Stimulated activated memory B cell treated with anti-CD40 and anti-IgM and Interleukin-4, amounts not matched to agents 10 μg/mL and 1 μg/mL and 100 μg/mL, for 72 hours (primary cell): ENCODE measurements around the gene SVIL.

Source experiments
- ATAC-seq: fragments of 150-1000 bp; cut with Tn5 transposase; 2 replicates; pipeline ENCODE4 v1.10.0; 2021
- H3K27ac Mint-ChIP-seq: one replicate; pipeline ENCODE4 v1.8.0; 2022; ENCODE audit warnings: mild to moderate bottlenecking, mixed read lengths
- H3K27me3 Mint-ChIP-seq: one replicate; pipeline ENCODE4 v1.8.0; 2022; ENCODE audit warnings: mixed read lengths
- H3K36me3 Mint-ChIP-seq: one replicate; pipeline ENCODE4 v1.8.0; 2022; ENCODE audit warnings: mixed read lengths
- H3K4me1 Mint-ChIP-seq: one replicate; pipeline ENCODE4 v1.8.0; 2022; ENCODE audit warnings: mixed read lengths
- H3K4me3 Mint-ChIP-seq: one replicate; pipeline ENCODE4 v1.8.0; 2022; ENCODE audit warnings: mild to moderate bottlenecking, moderate library complexity, mixed read lengths
- H3K9me3 Mint-ChIP-seq: one replicate; pipeline ENCODE4 v1.8.0; 2022; ENCODE audit warnings: mixed read lengths

The SVIL gene, protein sequence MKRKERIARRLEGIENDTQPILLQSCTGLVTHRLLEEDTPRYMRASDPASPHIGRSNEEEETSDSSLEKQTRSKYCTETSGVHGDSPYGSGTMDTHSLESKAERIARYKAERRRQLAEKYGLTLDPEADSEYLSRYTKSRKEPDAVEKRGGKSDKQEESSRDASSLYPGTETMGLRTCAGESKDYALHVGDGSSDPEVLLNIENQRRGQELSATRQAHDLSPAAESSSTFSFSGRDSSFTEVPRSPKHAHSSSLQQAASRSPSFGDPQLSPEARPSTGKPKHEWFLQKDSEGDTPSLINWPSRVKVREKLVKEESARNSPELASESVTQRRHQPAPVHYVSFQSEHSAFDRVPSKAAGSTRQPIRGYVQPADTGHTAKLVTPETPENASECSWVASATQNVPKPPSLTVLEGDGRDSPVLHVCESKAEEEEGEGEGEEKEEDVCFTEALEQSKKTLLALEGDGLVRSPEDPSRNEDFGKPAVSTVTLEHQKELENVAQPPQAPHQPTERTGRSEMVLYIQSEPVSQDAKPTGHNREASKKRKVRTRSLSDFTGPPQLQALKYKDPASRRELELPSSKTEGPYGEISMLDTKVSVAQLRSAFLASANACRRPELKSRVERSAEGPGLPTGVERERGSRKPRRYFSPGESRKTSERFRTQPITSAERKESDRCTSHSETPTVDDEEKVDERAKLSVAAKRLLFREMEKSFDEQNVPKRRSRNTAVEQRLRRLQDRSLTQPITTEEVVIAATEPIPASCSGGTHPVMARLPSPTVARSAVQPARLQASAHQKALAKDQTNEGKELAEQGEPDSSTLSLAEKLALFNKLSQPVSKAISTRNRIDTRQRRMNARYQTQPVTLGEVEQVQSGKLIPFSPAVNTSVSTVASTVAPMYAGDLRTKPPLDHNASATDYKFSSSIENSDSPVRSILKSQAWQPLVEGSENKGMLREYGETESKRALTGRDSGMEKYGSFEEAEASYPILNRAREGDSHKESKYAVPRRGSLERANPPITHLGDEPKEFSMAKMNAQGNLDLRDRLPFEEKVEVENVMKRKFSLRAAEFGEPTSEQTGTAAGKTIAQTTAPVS (N-terminal part only)

DNA sequence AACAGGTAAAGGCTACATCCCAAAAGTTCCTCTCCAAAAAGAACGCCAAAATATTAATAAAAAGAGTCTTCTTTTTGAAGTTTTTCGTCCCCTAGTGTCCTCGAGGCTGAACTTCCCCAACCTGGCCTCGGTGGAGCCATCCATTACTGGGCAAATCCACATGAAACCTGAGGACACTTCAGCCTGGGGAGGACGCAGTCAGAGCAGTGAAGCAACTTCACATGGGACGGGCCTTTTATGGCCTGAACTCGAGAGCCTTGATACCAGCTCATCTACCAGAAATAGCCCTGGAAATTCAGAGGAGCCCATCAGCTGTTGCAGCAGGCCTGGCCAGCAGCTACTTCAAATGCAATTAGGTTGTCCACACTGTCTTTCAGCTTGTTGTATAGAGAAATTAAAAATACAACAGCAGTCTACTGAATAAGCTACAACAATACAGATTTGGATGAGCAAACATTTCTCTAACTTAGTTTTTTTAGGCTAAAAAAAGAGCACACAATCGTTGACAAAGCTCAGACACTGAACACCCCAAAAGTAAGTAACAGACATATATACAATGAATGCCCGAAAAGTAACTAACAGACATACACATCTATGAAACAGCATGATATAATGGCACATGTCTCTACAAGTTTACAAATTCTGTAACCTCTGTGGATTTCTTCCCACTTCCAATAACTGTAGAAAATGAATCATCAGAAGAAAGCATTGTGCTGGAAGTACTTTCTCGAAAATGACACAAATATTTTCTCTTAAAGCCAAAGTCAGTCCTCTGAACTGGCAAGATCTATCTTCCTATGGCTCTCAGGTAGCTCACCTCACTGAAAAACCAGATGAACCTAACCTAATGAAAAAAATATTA is at the start of gene SVIL:
Gene SVIL, minus strand, starts transcription at position 208 of the 862 bp plus-strand sequence. CDS start 79,913 bp downstream, outside the sequence.
- Mint-ChIP-seq H3K27me3 (no peaks in the 10 kb centered on the region), H3K27ac (no peak within 1 kb of the TSS), H3K9me3 (no peaks in the 10 kb centered on the region), H3K4me3 (no peak within 1 kb of the TSS), H3K4me1 (peaks cover 18% of the 10 kb centered on the region), H3K36me3 (no peaks in the 10 kb centered on the region)
- ATAC-seq, result no peak

DNA sequence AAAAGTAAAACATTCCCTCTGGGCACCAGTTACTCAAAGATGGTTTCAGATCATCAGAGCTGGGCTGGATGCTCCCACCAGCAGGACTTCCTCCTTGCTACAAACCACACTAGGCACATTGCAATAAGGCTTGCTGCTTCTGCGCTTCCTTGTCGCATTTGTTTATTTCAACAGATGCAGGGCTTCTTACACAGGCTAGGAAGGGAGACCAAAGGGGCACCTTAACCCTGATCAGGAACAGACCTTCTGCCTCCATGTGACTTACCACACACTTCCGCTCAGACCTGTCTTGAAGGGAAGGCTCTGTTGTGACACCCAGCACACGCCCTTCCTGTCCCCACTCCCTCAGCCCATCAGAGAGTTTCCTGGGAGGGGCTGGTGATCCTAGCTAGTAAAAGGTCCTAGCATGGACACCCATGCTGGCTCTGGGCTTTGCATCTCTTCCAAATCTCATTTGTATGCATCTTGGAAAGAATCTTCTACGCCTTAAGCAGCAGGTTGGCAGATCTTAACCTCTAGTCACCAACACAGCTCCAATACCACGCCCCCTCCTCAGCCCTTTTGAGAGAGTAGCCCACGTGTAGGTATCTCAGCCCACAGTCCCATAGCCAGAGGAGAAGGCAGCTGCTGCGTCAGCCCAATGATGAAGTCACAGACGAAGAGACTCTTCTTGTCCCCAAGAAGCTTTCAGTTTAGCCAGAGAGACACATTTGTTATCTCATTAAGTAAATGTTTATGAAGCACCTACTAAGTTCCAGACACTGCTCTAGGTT is 47.1 kb upstream of the SVIL start:
- peak overlapping the region; percentile 12 for H3K27ac Mint-ChIP-seq
- no peaks in the 10 kb centered on the region for H3K27me3 Mint-ChIP-seq
- H3K4me3 Mint-ChIP-seq, result no peak overlapping the region
- peak; percentile 85 for ATAC-seq
- peaks cover 2% of the 10 kb centered on the region for H3K9me3 Mint-ChIP-seq
- H3K36me3 Mint-ChIP-seq, result no peaks in the 10 kb centered on the region
- H3K4me1 Mint-ChIP-seq, result peaks cover 20% of the 10 kb centered on the region

DNA sequence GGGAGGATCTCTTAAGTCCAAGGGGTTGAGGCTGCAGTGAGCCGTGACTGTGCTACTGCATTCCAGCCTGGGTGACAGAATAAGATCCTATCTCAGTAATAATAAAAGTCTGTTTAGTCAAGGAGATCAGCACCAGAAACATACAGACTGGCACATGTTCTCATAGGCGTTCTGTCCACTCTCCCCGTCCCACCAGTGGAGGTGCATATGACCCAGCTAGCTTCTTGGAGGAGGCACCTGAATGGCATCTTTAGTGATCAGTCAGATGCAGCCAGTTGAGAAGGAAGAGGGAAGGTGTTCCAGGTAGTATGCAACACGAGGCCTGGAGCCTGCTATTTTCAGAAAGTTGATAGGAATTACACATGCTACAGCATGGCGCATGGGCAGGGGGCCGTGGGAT is 45.3 kb upstream of the SVIL start:
- peaks cover 20% of the 10 kb centered on the region for H3K4me1 Mint-ChIP-seq
- ATAC-seq, result no peak
- H3K36me3 Mint-ChIP-seq, result no peaks in the 10 kb centered on the region
- no peaks in the 10 kb centered on the region for H3K27me3 Mint-ChIP-seq
- H3K9me3 Mint-ChIP-seq, result peaks cover 10% of the 10 kb centered on the region
- no peak overlapping the region for H3K27ac Mint-ChIP-seq
- no peak overlapping the region for H3K4me3 Mint-ChIP-seq

DNA sequence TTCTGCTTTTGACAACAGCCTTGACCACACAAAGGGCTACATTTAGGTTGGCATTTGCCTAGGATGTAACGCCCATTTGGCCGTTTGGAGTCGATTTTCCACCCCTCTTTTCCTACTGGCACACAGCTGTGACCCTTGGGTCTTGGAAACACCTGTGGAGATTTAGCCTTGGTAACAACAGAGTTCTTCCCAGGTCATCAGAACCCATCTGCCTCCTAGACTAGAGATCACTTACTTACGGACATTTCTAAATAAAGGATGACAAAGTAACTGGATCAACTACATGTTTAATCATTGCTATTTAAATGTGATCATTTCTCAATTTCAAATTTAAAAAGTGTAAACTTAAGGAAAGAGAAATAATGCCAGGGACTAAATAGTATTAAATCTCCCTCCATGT is 42.0 kb upstream of the SVIL start:
- Mint-ChIP-seq H3K36me3 (no peaks in the 10 kb centered on the region), H3K27me3 (no peaks in the 10 kb centered on the region), H3K27ac (no peak overlapping the region), H3K4me1 (peaks cover 14% of the 10 kb centered on the region), H3K4me3 (no peak overlapping the region), H3K9me3 (peaks cover 11% of the 10 kb centered on the region)
- no peak for ATAC-seq

DNA sequence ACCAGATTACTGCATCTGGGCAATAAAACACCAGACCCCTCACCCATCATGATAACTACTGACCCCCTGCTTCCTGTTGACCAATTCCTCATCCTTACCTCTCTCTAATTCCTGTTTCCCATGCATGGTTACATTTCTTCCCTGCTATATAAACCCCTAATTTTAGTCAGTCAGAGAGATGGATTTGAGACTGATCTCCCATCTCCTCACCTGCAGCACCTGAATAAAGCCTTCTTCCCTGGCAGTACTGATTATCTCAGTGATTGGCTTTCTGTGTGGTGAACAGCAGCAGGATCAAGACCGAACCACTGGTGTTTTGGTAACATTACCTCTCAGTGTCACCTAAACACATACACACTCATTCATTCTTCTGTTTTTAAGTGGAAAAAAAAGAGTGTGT is 41.2 kb upstream of the SVIL start:
- no peak for ATAC-seq
- no peaks in the 10 kb centered on the region for H3K36me3 Mint-ChIP-seq
- H3K27me3 Mint-ChIP-seq, result no peaks in the 10 kb centered on the region
- no peak overlapping the region for H3K4me3 Mint-ChIP-seq
- peaks cover 11% of the 10 kb centered on the region for H3K9me3 Mint-ChIP-seq
- no peak overlapping the region for H3K27ac Mint-ChIP-seq
- H3K4me1 Mint-ChIP-seq, result peaks cover 11% of the 10 kb centered on the region

DNA sequence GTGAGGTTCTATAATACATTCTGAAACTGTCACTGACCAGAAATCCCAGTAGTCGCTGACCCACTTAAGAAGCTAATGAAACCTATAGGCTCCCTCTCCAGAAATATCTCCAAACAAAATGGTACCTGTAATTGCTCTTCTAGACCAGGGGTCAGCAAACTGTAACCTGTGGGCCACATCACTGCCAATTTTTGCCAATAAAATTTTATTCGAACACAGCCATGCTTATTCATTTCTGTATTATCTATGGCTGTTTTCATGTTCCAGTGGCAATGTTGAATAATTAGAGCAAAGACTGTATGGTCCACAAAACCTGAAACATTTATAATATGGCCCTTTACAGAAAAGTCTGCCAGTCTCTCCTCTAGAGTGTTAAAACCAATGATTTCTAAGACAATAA is 37.2 kb upstream of the SVIL start:
- peaks cover 11% of the 10 kb centered on the region for H3K9me3 Mint-ChIP-seq

DNA sequence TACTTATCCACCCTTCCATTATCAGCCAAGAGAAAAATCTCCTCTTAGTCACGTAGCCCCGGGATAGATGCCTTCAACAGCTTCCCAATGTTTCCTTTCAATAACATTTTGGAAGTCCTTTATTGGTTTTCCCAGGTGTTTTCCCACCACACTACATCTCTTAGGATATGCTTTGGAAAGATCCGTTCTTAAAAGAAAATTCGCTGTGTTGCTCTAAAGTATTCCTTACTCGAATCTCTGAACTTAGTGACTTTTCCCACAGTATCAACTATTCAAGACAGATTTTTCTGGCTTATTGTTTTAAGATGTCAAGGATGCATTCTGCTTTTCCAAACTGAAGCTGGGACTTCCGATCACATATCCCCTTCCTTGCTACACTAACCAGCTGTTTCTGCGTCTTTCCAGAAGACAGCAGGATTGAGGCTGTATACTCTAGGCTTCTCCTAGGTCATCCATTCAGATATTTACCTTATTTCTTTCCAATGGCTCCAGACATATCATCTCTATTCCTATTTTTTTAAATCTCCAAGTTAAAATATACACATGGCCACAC is 36.5 kb upstream of the SVIL start:
- H3K4me3 Mint-ChIP-seq, result no peak overlapping the region
- H3K4me1 Mint-ChIP-seq, result no peaks in the 10 kb centered on the region

More for the DNA sequence above, 37.2 kb upstream of the SVIL start:
- H3K4me1 Mint-ChIP-seq, result no peaks in the 10 kb centered on the region
- H3K27ac Mint-ChIP-seq, result no peak overlapping the region
- H3K27me3 Mint-ChIP-seq, result no peaks in the 10 kb centered on the region
- ATAC-seq, result no peak
- no peak overlapping the region for H3K4me3 Mint-ChIP-seq
- H3K36me3 Mint-ChIP-seq, result no peaks in the 10 kb centered on the region

DNA sequence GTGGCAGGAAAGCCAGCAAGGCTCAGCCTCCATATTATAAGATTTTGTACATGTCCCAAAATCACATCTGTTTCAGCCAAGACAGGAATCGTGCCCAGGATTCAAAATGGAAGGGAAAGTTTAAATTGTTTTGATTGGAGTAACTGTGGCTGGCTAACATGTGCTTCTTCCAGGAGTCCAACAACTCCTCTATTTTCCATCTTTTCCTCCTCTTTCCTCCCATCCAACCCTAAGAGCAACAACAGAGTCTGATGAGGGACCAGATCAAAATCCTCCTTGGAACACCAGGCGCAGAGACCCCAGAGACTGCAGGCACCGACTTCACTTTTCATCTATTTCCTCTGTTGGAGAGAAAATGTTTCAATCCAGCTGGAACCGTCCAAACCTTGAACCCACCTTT is 36.0 kb upstream of the SVIL start:
- Mint-ChIP-seq H3K4me1 (no peaks in the 10 kb centered on the region), H3K27me3 (no peaks in the 10 kb centered on the region), H3K9me3 (peaks cover 7% of the 10 kb centered on the region), H3K27ac (no peak overlapping the region), H3K4me3 (no peak overlapping the region), H3K36me3 (no peaks in the 10 kb centered on the region)
- no peak for ATAC-seq

More for the DNA sequence above, 36.5 kb upstream of the SVIL start:
- no peak overlapping the region for H3K27ac Mint-ChIP-seq
- H3K9me3 Mint-ChIP-seq, result peaks cover 11% of the 10 kb centered on the region
- no peak for ATAC-seq
- H3K36me3 Mint-ChIP-seq, result no peaks in the 10 kb centered on the region
- no peaks in the 10 kb centered on the region for H3K27me3 Mint-ChIP-seq

DNA sequence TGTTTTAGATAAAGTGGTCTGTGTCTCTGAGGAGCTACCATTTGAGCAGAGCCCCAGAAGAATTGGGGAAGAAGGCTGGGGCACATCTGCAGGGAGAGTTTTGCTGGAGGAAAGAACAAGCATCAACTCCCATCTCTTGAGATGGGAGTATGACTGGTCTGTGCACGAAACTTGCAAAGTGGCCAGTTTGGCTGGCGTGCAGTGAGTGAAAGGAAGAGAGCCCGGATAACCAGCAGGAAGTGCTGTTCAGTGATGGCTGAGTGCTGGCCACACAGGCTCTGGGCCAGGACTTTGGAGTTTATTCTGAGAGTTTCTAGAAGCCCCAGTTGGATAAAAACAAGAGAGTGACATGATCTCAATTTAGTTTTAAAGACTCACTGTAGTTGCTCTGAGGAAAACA is 34.4 kb upstream of the SVIL start:
- H3K9me3 Mint-ChIP-seq, result peaks cover 4% of the 10 kb centered on the region
- H3K27ac Mint-ChIP-seq, result no peak overlapping the region
- ATAC-seq, result no peak
- no peak overlapping the region for H3K4me3 Mint-ChIP-seq
- no peaks in the 10 kb centered on the region for H3K27me3 Mint-ChIP-seq
- no peaks in the 10 kb centered on the region for H3K36me3 Mint-ChIP-seq
- H3K4me1 Mint-ChIP-seq, result no peaks in the 10 kb centered on the region

DNA sequence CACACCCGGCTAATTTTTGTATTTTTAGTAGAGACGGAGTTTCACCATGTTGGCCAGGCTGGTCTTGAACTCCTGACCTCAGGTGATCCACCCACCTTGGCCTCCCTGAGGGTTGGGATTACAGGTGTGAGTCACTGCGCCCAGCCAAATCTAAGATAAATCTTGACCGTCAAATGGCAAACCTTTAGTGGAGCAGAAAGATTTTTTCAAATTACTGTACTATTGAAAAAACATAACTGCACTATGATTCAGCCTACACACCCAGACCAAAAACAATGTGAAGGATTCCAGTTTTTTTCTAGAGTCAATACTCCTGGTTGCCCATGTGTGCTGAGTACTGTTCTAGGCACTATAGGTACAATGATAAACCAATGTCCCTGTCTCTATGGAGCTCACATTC is 33.9 kb upstream of the SVIL start:
- H3K4me3 Mint-ChIP-seq, result no peak overlapping the region
- no peaks in the 10 kb centered on the region for H3K4me1 Mint-ChIP-seq
- ATAC-seq, result no peak
- H3K27me3 Mint-ChIP-seq, result no peaks in the 10 kb centered on the region
- H3K27ac Mint-ChIP-seq, result no peak overlapping the region
- no peaks in the 10 kb centered on the region for H3K36me3 Mint-ChIP-seq
- peaks cover 4% of the 10 kb centered on the region for H3K9me3 Mint-ChIP-seq

DNA sequence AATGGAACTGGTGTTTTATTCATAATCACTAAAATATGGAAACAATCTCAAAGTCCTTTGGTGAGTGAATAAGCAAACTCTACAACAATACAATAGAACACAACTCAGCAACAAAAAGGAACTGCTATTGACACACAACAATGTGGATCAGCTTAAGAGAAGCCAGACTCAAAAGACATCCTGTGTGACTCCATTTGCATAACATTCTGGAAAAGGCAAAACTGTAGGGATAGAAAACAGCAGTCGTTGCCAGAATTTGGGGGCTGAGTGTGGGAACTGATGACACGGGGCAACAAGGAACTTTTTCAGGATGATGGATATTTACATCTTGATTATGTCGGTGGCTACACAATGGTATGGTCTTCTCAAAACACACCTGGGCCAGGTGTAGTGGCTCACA is 32.4 kb upstream of the SVIL start:
- Mint-ChIP-seq H3K36me3 (no peaks in the 10 kb centered on the region), H3K9me3 (no peaks in the 10 kb centered on the region), H3K4me3 (no peak overlapping the region), H3K4me1 (no peaks in the 10 kb centered on the region), H3K27me3 (no peaks in the 10 kb centered on the region), H3K27ac (no peak overlapping the region)
- no peak for ATAC-seq

DNA sequence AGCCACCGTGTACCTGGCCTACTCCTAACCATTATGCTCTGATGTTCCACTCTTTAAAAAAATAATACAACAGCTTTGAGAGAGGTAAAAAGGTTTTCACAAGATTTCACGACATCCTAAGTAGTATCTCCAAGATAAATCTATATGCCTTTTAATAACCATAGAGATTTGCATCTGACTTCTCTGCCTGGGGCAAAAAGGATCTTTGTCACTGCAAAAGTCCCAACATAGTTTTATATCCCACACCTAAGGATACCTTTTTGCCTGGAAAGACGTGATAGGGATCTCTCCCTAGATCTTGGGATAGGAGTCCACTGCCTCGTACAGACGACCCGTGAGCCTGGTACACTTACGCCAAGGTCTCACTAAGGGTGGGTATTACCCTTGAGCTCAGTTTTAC is 31.4 kb upstream of the SVIL start:
- Mint-ChIP-seq H3K27me3 (no peaks in the 10 kb centered on the region), H3K4me3 (no peak overlapping the region), H3K4me1 (no peaks in the 10 kb centered on the region), H3K27ac (no peak overlapping the region), H3K36me3 (no peaks in the 10 kb centered on the region), H3K9me3 (no peaks in the 10 kb centered on the region)
- no peak for ATAC-seq

DNA sequence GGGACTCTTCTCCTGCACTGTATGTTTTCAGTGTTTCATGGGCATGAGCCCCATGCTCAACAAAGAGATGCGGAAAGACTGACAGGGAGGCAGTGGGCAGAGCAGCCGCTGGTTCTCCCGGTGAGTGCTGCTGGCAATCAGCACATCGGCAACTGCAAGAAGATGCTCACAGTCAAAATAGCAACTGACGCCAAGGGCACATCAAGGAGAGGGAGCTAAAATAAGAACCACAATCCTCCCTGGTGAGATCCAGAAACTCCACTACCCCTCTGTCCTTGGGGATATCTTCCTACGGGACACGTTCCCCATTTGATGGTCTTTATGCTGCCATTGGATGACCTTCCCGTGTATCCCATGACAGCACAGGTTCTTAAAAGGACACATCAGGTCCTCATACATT is 28.9 kb upstream of the SVIL start:
- Mint-ChIP-seq H3K36me3 (no peaks in the 10 kb centered on the region), H3K4me1 (peaks cover 8% of the 10 kb centered on the region), H3K27ac (no peak overlapping the region), H3K9me3 (no peaks in the 10 kb centered on the region), H3K4me3 (no peak overlapping the region), H3K27me3 (no peaks in the 10 kb centered on the region)
- ATAC-seq, result no peak
